IgD-negative memory B cell (primary cell): ENCODE measurements around the gene KCNK3. TPM values are rescaled to one million over a fixed set of nuclear protein-coding genes. Genes with fewer than 3 reads are reported as not detected.
"Not testable (repeated sequence)": the region's sequence is repeated elsewhere in the genome, so short reads cannot be mapped to it uniquely, and the experiment has no call there.

Experiments used
- H3K27ac Mint-ChIP-seq, 3 donors: one replicate each; pipeline ENCODE4 v1.8.0; 2020 to 2022; ENCODE audit warnings: mild to moderate bottlenecking in 3 of 3, mixed read lengths in 3 of 3, moderate library complexity in 1 of 3
- H3K27me3 Mint-ChIP-seq: one replicate; pipeline ENCODE4 v1.8.0; 2021; ENCODE audit warnings: mixed read lengths
- H3K36me3 Mint-ChIP-seq: one replicate; pipeline ENCODE4 v1.8.0; 2020; ENCODE audit warnings: mild to moderate bottlenecking, mixed read lengths
- H3K4me1 Mint-ChIP-seq, 3 donors: one replicate each; pipeline ENCODE4 v1.8.0; 2020 to 2022; ENCODE audit warnings: mixed read lengths in 3 of 3, mild to moderate bottlenecking in 1 of 3
- H3K4me3 Mint-ChIP-seq, 4 donors: one replicate each; pipeline ENCODE4 v1.8.0; 2020 to 2022; ENCODE audit warnings: mild to moderate bottlenecking in 4 of 4, mixed read lengths in 4 of 4, moderate library complexity in 3 of 4
- H3K9me3 Mint-ChIP-seq, 3 donors: one replicate each; pipeline ENCODE4 v1.8.0; 2020 to 2021; ENCODE audit warnings: mixed read lengths in 3 of 3, mild to moderate bottlenecking in 1 of 3
- polyA plus RNA-seq: library from polyadenylated mRNA; unstranded; fragments of 300-500 nt; fragmentation: Illumina TruSeq; gene quantifications from one replicate; pipeline ENCODE4 v1.2.3, GENCODE V29; 2021

KCNK3 gene
- polyA plus RNA-seq, 1 donor from 2014 or later: not detected

- not testable (repeated sequence) for H3K4me1 Mint-ChIP-seq, H3K27ac Mint-ChIP-seq, H3K4me3 Mint-ChIP-seq, H3K36me3 Mint-ChIP-seq
- peaks cover 19% of the 10 kb centered on the region for H3K27me3 Mint-ChIP-seq
- H3K9me3 Mint-ChIP-seq: peaks cover 0 to 13% (median 12%) of the 10 kb centered on the region in 3 donors
Observed at GRCh38 chr2:26655120-26655519, 37.4 kb upstream of the KCNK3 start.

GRCh38 chr2:26655611-26656195 is 36.8 kb upstream of the KCNK3 start:
- no peak overlapping the region for H3K27ac Mint-ChIP-seq
- H3K4me1 Mint-ChIP-seq: no peaks in the 10 kb centered on the region
- peaks cover under 1% of the 10 kb centered on the region for H3K36me3 Mint-ChIP-seq
- peaks cover 19% of the 10 kb centered on the region for H3K27me3 Mint-ChIP-seq
- no peak overlapping the region for H3K4me3 Mint-ChIP-seq
- peaks cover 0 to 17% (median 17%) of the 10 kb centered on the region in 3 donors for H3K9me3 Mint-ChIP-seq

- Mint-ChIP-seq H3K27me3 (peaks cover 12% of the 10 kb centered on the region), H3K9me3 (peaks cover 2 to 22% (median 19%) of the 10 kb centered on the region in 3 donors), H3K4me3 (no peak overlapping the region), H3K4me1 (peaks cover 0 to 2% (median 0%) of the 10 kb centered on the region in 3 donors), H3K27ac (no peak overlapping the region), H3K36me3 (peaks cover 4% of the 10 kb centered on the region)
Observed at GRCh38 chr2:26657265-26657664, 35.3 kb upstream of the KCNK3 start.

DNA sequence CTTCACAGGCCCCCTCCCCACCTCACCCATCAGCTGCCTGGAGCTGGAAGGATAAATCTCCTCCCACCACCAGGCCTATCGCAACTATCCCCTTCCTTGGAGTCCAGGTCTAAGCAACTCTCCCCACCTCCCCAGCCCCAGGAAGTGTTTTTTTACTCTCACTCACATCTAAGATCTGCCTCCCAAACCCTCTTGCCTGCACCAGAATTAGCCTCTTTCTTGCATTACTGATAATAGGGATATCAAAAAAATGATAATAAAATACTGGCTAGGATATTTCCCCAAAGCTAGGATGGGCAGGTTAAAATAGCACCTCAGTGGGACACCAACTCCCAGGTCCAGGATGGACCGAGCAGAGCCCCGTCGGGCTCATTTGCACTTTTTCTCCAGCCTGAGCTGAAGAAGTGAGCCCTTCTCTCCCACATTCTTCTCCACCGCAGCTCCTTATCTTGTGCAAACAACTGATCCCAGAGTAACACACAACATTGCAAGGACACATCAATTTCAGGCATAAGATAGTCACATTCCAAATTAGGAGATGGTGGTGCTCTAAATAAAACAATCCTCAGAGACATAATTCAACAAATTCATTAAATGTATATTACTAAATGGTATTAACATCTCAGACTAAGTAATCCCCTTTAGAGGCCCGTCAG is 33.7 kb upstream of the KCNK3 start:
- Mint-ChIP-seq H3K4me1 (peaks cover 0 to 2% (median 0%) of the 10 kb centered on the region in 3 donors), H3K27ac (no peak overlapping the region), H3K36me3 (peaks cover 4% of the 10 kb centered on the region), H3K27me3 (peaks cover 10% of the 10 kb centered on the region), H3K9me3 (peaks cover 2 to 25% (median 17%) of the 10 kb centered on the region in 3 donors), H3K4me3 (no peak overlapping the region)

DNA sequence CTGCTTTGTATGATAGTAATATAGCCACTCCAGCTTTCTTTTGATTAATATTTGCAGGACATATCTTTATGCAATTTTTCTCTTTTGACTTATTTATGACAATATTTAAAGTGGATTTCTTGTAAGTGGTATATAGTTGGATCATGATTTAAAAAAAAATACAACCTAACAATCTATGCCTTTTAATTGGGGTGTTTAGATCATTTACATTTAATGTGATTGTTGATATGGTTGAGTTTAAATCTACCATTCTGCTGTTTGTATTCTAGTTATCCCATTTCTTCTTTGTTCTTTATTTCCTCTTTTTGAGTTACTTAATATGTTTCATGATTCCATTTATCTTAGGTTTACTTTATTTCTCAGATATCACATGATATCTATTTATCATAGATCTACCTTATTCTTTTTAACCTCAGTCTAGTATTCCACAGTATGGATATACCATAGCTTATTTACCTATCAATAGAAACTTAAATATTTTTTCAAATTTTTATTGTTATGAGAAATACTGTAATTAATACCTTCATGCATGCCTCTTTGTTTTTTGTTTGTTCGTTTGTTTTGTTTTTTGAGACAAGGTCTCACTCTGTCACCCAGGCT is 32.1 kb upstream of the KCNK3 start:
- Mint-ChIP-seq H3K27ac (no peak overlapping the region), H3K4me1 (peaks cover 0 to 2% (median 0%) of the 10 kb centered on the region in 3 donors), H3K4me3 (peak overlapping the region in 1 of 4 donors; percentile 65), H3K9me3 (peaks cover 2 to 25% (median 17%) of the 10 kb centered on the region in 3 donors), H3K36me3 (peaks cover 4% of the 10 kb centered on the region), H3K27me3 (peaks cover 10% of the 10 kb centered on the region)

DNA sequence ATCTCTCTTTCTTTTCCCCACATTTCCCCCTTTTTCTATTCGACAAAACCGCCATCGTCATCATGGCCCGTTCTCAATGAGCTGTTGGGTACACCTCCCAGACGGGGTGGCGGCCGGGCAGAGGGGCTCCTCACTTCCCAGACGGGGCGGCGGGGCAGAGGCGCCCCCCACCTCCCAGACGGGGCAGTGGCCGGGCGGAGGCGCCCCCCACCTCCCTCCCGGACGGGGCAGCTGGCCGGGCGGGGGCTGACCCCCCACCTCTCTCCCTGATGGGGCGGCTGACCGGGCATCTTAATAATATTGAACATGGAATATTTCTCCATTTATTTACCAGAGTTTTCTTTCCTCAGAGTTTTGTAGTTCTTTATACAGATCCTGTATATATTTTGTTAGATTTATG is 27.2 kb upstream of the KCNK3 start:
- Mint-ChIP-seq H3K27me3 (peaks cover 13% of the 10 kb centered on the region), H3K9me3 (peaks cover 2 to 25% (median 5%) of the 10 kb centered on the region in 3 donors)
- H3K4me1 Mint-ChIP-seq, H3K27ac Mint-ChIP-seq, H3K4me3 Mint-ChIP-seq, H3K36me3 Mint-ChIP-seq: not testable (repeated sequence)

GRCh38 chr2:26666671-26667070 is 25.9 kb upstream of the KCNK3 start:
- Mint-ChIP-seq H3K27me3 (peaks cover 20% of the 10 kb centered on the region), H3K9me3 (peaks cover 0 to 16% (median 0%) of the 10 kb centered on the region in 3 donors), H3K4me3 (no peak overlapping the region), H3K36me3 (no peaks in the 10 kb centered on the region), H3K4me1 (no peaks in the 10 kb centered on the region), H3K27ac (no peak overlapping the region)

GRCh38 chr2:26668041-26668440 is 24.5 kb upstream of the KCNK3 start:
- H3K27me3 Mint-ChIP-seq: peaks cover 24% of the 10 kb centered on the region
- no peaks in the 10 kb centered on the region for H3K4me1 Mint-ChIP-seq
- H3K36me3 Mint-ChIP-seq: no peaks in the 10 kb centered on the region
- H3K9me3 Mint-ChIP-seq: peaks cover 0 to 15% (median 0%) of the 10 kb centered on the region in 3 donors
- no peak overlapping the region for H3K27ac Mint-ChIP-seq
- H3K4me3 Mint-ChIP-seq: no peak overlapping the region

DNA sequence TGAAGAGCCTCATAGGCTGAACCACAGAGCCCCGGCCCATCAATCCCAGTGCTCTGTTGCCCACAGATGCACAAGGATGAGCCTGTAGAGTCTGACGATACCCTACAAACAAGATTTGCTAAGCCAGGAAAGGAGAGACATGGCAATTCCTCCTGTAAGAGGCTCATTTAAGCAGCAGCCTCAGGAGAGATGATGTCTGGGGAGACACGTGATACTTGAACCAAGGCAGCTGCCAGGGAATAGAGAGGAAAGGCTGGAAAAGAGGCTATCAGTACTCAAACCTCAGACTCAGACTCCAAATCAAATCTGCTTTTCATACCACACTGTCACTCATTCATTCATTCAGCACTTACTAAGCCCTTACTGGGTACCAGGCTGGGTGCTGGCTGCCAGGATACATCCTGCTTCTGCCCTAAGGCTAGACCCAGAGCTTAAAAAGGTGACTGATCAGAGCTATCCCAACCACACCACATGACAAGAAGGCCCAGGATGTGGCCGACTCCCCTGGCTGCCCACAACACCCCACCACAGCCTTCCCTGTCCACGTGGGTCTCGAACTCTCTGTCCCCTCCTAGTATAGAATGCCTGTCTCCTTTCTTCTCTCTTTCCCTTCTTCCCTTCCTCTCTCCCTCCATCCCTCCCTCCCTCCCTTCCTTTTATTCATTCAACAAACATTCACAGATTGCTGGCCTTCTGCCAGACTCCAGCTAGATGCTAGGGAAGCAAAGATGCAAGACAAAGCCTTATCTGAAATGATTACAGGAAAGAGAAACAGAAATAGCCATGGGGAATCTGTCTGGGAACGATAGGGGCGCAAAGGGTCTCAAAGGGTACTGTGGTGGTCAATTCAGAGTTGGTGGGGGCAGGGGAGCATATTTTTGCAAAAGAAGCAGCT is 23.4 kb upstream of the KCNK3 start:
- Mint-ChIP-seq H3K4me1 (no peaks in the 10 kb centered on the region), H3K27ac (no peak overlapping the region), H3K36me3 (no peaks in the 10 kb centered on the region), H3K4me3 (no peak overlapping the region), H3K27me3 (peaks cover 24% of the 10 kb centered on the region), H3K9me3 (peaks cover 0 to 12% (median 0%) of the 10 kb centered on the region in 3 donors)

GRCh38 chr2:26670171-26670570 is 22.4 kb upstream of the KCNK3 start:
- no peaks in the 10 kb centered on the region for H3K36me3 Mint-ChIP-seq
- H3K4me1 Mint-ChIP-seq: no peaks in the 10 kb centered on the region
- no peak overlapping the region for H3K4me3 Mint-ChIP-seq
- peaks cover 0 to 12% (median 0%) of the 10 kb centered on the region in 3 donors for H3K9me3 Mint-ChIP-seq
- no peak overlapping the region for H3K27ac Mint-ChIP-seq
- peaks cover 28% of the 10 kb centered on the region for H3K27me3 Mint-ChIP-seq

- no peak overlapping the region for H3K4me3 Mint-ChIP-seq
- peaks cover 0 to 8% (median 0%) of the 10 kb centered on the region in 3 donors for H3K9me3 Mint-ChIP-seq
- H3K27ac Mint-ChIP-seq: no peak overlapping the region
- peaks cover 28% of the 10 kb centered on the region for H3K27me3 Mint-ChIP-seq
- H3K36me3 Mint-ChIP-seq: no peaks in the 10 kb centered on the region
- H3K4me1 Mint-ChIP-seq: no peaks in the 10 kb centered on the region
Observed at GRCh38 chr2:26670931-26671460, 21.5 kb upstream of the KCNK3 start.

GRCh38 chr2:26671691-26672090 is 20.8 kb upstream of the KCNK3 start:
- Mint-ChIP-seq H3K36me3 (no peaks in the 10 kb centered on the region), H3K4me1 (no peaks in the 10 kb centered on the region), H3K4me3 (no peak overlapping the region), H3K9me3 (peaks cover 0 to 4% (median 0%) of the 10 kb centered on the region in 3 donors), H3K27me3 (peaks cover 28% of the 10 kb centered on the region), H3K27ac (no peak overlapping the region)

DNA sequence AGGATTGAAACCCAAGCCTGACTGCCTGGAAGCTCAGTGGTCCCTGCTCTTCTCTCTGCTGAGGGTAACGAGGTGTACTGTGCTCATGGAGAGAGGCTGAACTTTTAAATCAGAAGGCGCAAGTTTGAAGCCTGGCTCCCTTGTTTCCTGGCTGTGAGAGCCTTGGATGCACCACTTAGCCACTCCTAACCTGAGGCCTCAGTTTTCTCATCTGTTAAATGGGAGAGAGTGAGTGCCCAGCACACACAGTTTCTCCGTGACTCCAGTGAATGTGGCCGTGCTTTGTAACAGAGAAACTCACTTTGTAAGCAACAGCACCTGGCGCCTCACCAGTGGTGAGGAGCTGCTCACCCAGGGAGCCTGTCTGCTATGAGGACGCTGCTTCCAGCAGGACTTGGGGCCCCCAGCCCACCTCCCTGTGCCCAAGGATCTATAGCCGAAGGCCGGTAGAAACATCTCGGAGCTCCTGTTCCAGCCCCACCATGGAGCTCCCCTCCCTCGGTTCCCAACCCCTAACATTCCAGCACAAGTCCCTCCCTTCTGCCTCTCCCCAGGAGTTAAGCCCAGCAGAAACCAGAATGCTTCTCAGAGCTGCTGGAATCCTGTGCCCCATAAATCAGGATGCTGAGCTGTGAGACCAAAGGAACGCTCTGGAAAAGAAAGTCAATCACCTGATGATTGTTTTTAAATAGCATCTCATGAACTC is 20.3 kb upstream of the KCNK3 start:
- Mint-ChIP-seq H3K4me3 (no peak overlapping the region), H3K27ac (no peak overlapping the region), H3K36me3 (no peaks in the 10 kb centered on the region), H3K4me1 (no peaks in the 10 kb centered on the region), H3K9me3 (peaks cover 0 to 3% (median 0%) of the 10 kb centered on the region in 3 donors), H3K27me3 (peaks cover 28% of the 10 kb centered on the region)

DNA sequence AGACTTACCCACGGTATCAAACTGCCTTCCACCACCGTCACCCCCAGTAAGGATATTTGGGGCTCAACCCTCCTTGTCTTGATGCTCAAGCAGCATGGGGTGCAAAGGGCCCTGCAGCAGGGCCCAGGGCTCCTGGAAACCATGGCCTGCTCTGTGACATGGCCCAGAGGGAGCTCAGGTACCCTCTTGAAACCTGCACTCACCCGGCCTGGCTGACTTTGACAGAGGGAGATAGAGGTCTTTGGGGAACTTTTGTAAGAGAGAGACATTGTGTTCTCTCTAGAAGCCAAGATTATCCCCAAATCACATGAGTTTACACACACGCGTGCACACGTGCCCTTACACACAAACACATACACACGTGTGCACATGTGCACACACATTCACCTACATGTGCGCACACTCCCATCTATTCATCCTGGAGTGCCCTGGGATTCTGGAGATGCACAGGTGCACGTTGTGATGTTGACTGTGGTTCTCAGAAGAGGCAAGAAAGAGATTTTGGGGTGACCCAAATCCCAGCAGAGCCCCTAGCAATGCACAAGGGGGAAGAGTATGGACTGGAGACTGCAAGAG is 19.6 kb upstream of the KCNK3 start:
- no peak overlapping the region for H3K27ac Mint-ChIP-seq
- H3K36me3 Mint-ChIP-seq: no peaks in the 10 kb centered on the region
- H3K4me3 Mint-ChIP-seq: no peak overlapping the region
- H3K4me1 Mint-ChIP-seq: no peaks in the 10 kb centered on the region
- H3K27me3 Mint-ChIP-seq: peaks cover 26% of the 10 kb centered on the region
- peaks cover 0 to 9% (median 0%) of the 10 kb centered on the region in 3 donors for H3K9me3 Mint-ChIP-seq
